Ishikawa (cell line): ENCODE measurements around the gene PTPRE.

ENCODE experiments used
- CEBPB ChIP-seq: IDR thresholded peaks from 2 replicates; pipeline ENCODE4 v1.6.1; 2012
- CREB1 ChIP-seq: IDR thresholded peaks from 2 replicates; pipeline ENCODE4 v1.6.1; 2012; ENCODE audit warnings: low read depth
- EGR1 ChIP-seq: IDR thresholded peaks from 2 replicates; pipeline ENCODE4 v1.6.1; 2012
- EP300 ChIP-seq: IDR thresholded peaks from 2 replicates; pipeline ENCODE4 v1.6.1; 2012; ENCODE audit warnings: borderline replicate concordance
- FOXM1 ChIP-seq: IDR thresholded peaks from 2 replicates; pipeline ENCODE4 v1.6.1; 2012; ENCODE audit warnings: low read depth, borderline replicate concordance
- NFIC ChIP-seq: IDR thresholded peaks from 2 replicates; pipeline ENCODE4 v1.6.1; 2012
- RAD21 ChIP-seq: IDR thresholded peaks from 2 replicates; pipeline ENCODE4 v1.6.1; 2012; ENCODE audit warnings: low read depth
- TAF1 ChIP-seq: IDR thresholded peaks from 2 replicates; pipeline ENCODE4 v1.6.1; 2012; ENCODE audit warnings: low read depth, mild to moderate bottlenecking
- TCF12 ChIP-seq: IDR thresholded peaks from 2 replicates; pipeline ENCODE4 v1.6.1; 2012; ENCODE audit warnings: low read depth
- TEAD4 ChIP-seq: IDR thresholded peaks from 2 replicates; pipeline ENCODE4 v1.6.1; 2012
- YY1 ChIP-seq: IDR thresholded peaks from 2 replicates; pipeline ENCODE4 v1.6.1; 2012; ENCODE audit warnings: low read depth
- ZBTB7A ChIP-seq: IDR thresholded peaks from 2 replicates; pipeline ENCODE4 v1.6.1; 2012; ENCODE audit warnings: low read depth
- TF ChIP-seq, protein P1 (sequence below): IDR thresholded peaks from 2 replicates; pipeline ENCODE4 v1.6.1; 2012
- TF ChIP-seq, protein P2 (sequence below): IDR thresholded peaks from 2 replicates; pipeline ENCODE4 v1.6.1; 2012; ENCODE audit warnings: low read depth, mild to moderate bottlenecking
- TF ChIP-seq, protein P3 (sequence below): IDR thresholded peaks from 2 replicates; pipeline ENCODE4 v1.6.1; 2012

PTPRE gene, protein sequence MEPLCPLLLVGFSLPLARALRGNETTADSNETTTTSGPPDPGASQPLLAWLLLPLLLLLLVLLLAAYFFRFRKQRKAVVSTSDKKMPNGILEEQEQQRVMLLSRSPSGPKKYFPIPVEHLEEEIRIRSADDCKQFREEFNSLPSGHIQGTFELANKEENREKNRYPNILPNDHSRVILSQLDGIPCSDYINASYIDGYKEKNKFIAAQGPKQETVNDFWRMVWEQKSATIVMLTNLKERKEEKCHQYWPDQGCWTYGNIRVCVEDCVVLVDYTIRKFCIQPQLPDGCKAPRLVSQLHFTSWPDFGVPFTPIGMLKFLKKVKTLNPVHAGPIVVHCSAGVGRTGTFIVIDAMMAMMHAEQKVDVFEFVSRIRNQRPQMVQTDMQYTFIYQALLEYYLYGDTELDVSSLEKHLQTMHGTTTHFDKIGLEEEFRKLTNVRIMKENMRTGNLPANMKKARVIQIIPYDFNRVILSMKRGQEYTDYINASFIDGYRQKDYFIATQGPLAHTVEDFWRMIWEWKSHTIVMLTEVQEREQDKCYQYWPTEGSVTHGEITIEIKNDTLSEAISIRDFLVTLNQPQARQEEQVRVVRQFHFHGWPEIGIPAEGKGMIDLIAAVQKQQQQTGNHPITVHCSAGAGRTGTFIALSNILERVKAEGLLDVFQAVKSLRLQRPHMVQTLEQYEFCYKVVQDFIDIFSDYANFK

DNA sequence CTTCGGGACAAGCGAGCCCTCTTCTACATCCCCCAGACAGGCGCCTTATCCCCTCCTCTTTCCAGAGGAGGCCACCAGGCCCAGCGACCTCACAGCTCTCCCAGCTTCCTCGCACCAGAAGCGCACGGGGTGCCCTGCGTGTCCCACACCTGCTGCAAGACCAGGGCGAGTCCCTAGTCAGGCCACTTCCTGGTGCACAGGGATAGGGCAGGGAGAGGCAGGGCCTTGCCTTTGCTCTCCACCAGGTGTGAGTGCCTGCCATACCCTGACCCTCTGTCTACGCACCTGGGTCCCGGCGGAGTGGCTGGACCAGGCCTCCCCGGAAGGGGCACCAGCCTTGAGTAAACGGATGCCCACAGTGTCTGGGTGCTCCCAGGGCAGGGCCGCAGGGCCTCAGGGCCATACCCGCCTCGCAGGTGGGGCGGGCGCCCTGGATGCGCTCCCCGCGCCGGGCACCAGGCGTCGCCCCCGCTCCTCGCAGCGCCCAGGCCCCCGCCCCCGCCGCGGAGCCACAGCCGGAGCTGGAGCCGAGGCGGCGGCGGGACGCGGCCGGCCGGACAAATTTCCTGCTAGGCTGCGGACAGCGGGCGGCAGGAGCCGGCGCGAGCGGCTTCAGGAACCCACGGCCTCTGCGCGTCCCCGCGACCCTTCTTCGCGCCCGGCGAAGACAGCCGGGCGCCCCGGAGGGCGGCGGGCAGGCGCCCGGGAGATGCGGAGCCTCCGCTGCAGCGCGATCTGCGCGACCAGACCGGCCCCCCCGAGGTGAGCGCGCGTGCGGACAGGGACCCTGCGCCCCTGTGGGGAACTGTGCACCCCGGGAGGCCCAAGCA lies at the start of gene PTPRE:
TSS of gene PTPRE (plus strand) at position 556 of the 830 bp plus-strand sequence. CDS start 133,779 bp downstream, outside the sequence.
- no peak for TF ChIP-seq YY1
- peak; percentile 80; the same call in 1 of the 2 replicates for TF ChIP-seq RAD21
- TF ChIP-seq, protein P1, sequence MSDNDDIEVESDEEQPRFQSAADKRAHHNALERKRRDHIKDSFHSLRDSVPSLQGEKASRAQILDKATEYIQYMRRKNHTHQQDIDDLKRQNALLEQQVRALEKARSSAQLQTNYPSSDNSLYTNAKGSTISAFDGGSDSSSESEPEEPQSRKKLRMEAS: peak; percentile 12; the same call in 1 of the 2 replicates
- TF ChIP-seq TCF12: no peak
- peak; percentile 71 for TF ChIP-seq EGR1
- TF ChIP-seq, protein P2, sequence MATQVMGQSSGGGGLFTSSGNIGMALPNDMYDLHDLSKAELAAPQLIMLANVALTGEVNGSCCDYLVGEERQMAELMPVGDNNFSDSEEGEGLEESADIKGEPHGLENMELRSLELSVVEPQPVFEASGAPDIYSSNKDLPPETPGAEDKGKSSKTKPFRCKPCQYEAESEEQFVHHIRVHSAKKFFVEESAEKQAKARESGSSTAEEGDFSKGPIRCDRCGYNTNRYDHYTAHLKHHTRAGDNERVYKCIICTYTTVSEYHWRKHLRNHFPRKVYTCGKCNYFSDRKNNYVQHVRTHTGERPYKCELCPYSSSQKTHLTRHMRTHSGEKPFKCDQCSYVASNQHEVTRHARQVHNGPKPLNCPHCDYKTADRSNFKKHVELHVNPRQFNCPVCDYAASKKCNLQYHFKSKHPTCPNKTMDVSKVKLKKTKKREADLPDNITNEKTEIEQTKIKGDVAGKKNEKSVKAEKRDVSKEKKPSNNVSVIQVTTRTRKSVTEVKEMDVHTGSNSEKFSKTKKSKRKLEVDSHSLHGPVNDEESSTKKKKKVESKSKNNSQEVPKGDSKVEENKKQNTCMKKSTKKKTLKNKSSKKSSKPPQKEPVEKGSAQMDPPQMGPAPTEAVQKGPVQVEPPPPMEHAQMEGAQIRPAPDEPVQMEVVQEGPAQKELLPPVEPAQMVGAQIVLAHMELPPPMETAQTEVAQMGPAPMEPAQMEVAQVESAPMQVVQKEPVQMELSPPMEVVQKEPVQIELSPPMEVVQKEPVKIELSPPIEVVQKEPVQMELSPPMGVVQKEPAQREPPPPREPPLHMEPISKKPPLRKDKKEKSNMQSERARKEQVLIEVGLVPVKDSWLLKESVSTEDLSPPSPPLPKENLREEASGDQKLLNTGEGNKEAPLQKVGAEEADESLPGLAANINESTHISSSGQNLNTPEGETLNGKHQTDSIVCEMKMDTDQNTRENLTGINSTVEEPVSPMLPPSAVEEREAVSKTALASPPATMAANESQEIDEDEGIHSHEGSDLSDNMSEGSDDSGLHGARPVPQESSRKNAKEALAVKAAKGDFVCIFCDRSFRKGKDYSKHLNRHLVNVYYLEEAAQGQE: no peak

DNA sequence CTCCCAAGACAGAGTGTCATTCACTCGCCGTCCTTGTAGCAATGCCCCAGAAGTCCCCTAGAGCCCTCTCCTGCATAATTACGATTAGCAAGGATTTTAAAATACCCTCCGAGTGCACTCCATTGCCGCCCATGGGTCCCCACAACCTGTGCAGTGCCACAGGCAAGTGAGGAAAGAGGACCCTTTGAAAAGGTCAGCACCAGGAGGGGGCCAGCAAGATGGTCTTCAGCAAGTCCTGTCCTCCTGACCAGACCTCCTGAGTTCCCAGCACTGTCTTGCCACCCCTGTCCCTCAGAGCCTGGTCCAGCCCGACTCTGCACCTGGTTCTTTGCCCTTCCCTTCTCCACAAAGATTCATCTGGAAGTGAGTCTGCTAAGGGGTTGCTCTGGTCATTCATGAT lies 46.3 kb upstream of the PTPRE start:
- TF ChIP-seq NFIC (no peak), CEBPB (no peak), FOXM1 (no peak), EGR1 (no peak), CREB1 (no peak), ZBTB7A (no peak), TAF1 (no peak), EP300 (no peak), YY1 (no peak), TCF12 (no peak), RAD21 (no peak), TEAD4 (no peak)
- TF ChIP-seq, protein P2: no peak
- TF ChIP-seq, protein P1: no peak
- TF ChIP-seq, protein P3, sequence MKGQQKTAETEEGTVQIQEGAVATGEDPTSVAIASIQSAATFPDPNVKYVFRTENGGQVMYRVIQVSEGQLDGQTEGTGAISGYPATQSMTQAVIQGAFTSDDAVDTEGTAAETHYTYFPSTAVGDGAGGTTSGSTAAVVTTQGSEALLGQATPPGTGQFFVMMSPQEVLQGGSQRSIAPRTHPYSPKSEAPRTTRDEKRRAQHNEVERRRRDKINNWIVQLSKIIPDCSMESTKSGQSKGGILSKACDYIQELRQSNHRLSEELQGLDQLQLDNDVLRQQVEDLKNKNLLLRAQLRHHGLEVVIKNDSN: no peak

DNA sequence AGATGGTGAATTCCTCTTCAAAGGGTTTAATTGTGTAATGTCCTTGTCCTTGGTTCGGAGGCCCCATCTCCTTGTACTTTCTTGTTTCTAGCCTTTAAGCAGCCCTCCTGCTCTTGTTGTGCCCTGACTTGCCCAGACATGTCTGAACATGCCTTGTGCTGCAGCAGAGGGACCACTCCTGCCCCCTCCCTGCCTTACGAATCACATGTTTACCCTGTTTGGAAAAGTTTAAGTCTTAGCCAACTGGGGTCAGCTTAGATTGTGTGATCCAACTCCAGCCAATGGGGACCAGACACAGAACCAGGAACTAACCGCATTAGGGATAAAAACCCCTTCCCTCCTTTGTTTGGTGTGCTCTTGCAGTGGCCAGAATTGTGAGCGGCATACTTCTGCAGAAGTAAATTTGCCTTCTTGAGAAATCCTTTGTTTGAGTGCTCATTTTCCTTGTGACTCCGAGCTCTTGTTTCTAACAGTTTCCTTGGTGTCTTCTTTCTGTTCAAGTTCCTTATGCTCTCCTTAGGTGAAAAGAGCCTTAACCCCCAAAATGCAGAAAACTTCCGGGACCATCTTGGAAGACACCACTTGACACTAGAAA lies 43.6 kb upstream of the PTPRE start:
- no peak for TF ChIP-seq NFIC
- no peak for TF ChIP-seq CREB1
- TF ChIP-seq YY1: no peak
- TF ChIP-seq, protein P3: no peak
- TF ChIP-seq ZBTB7A: no peak
- TF ChIP-seq TEAD4: no peak
- no peak for TF ChIP-seq EP300

DNA sequence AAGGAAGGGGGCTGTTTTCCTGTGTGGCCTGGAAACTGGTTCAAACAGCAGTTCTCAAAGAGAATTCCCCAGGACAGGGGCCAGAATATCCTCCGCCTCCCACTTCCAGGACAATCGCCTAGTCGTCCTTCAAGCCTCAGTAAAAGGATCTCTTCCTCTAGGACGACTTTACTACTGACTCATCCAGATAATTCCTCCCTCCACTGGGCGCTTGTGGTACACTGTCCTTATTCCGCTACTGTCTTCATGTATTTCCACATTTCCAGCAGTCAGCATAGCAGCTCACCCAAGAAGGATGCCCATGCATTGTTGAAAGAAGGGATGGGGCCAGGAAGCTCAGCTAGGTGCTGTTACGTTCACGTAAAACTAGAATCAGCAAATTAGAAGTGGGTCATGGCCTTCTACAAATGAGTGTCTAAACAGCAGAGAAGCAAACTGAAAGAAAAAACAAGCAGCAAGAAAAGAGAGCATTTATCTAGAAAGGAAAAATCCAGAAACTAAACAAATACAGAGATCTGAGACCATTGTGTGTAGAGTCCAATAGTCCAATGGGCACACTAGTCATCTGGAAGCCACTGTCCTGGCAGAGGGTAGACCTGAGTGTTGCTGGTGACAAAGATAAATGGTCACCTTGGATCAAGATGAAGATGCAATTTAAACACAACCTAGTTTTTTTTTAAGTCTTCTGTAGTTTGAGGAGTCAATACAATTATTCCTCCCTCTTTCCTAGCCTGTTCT lies 40.5 kb upstream of the PTPRE start:
- TF ChIP-seq, protein P1: no peak
- TF ChIP-seq RAD21 (no peak), CEBPB (no peak), FOXM1 (no peak), YY1 (no peak), EP300 (no peak), EGR1 (no peak), CREB1 (no peak), TEAD4 (no peak), ZBTB7A (no peak), TCF12 (no peak), NFIC (no peak), TAF1 (no peak)
- TF ChIP-seq, protein P2: no peak
- TF ChIP-seq, protein P3: no peak
